Endothelial cell of umbilical vein (primary cell): ENCODE data around the gene THAP4. TPM values are rescaled to one million over a fixed set of nuclear protein-coding genes. Genes with fewer than 3 reads are reported as not detected.

Source experiments
- BruUV-seq: library from RNA; stranded (reverse); fragments of 400-500 nt; replicated peaks from 2 replicates; lab custom pipeline; 2021; lab: Mats Ljungman, UMichigan
- CTCF ChIA-PET: fragments of 300-600, 350-600 bp; sonication (Branson Sonifier 250); formaldehyde crosslinking; loops from one replicate; lab custom pipeline; 2021; ENCODE audit warnings: antibody characterized with exemption, inconsistent platforms; lab: Charles Lee
- POLR2A ChIA-PET: fragments of 300-600, 350-600 bp; sonication (Branson Sonifier 250); formaldehyde crosslinking; loops from one replicate; lab custom pipeline; 2021; ENCODE audit warnings: antibody characterized with exemption, inconsistent platforms; lab: Charles Lee
- DNase-seq: peaks from one replicate; pipeline ENCODE4 v3.0.0-alpha.2; 2011; ENCODE audit warnings: low read depth, low spot score
- FAIRE-seq: peaks from 2 replicates; lab custom pipeline; 2011; peaks lifted over from hg19 to GRCh38; lab: Jason Lieb, UNC
- H2AFZ ChIP-seq: 2 replicates; pipeline ENCODE4 v1.6.0; 2012; ENCODE audit warnings: low read depth, low read length, control low read depth, inconsistent platforms
- H3K27ac ChIP-seq: 2 replicates; pipeline ENCODE4 v1.5.1; 2011; ENCODE audit warnings: low read depth, mild to moderate bottlenecking, control low read depth, low read length, moderate library complexity; ENCODE audit not compliant: insufficient read depth
- H3K27me3 ChIP-seq, 2 experiments: 2 replicates each; pipeline versions ENCODE4 v1.6.0 to v1.6.1; 2011; ENCODE audit warnings: low read length in 2 of 2, mixed read lengths in 1 of 2; ENCODE audit not compliant: control insufficient read depth in 2 of 2, insufficient read depth in 2 of 2
- H3K36me3 ChIP-seq, 2 experiments: 2 replicates in 1 of 2; 3 replicates in 1 of 2; pipeline ENCODE4 v1.5.1; 2011; ENCODE audit warnings: low read length in 2 of 2, mild to moderate bottlenecking in 1 of 2, moderate library complexity in 1 of 2; ENCODE audit not compliant: control insufficient read depth in 2 of 2, insufficient read depth in 2 of 2; ENCODE audit errors: extremely low read depth in 1 of 2
- H3K4me1 ChIP-seq: 3 replicates; pipeline ENCODE4 v1.5.1; 2011; ENCODE audit warnings: mild to moderate bottlenecking, low read length; ENCODE audit not compliant: control insufficient read depth, insufficient read depth; ENCODE audit errors: extremely low read depth
- H3K4me2 ChIP-seq: 2 replicates; pipeline ENCODE4 v1.6.1; 2011; ENCODE audit warnings: low read length, control low read depth, mixed read lengths; ENCODE audit not compliant: insufficient read depth
- H3K4me3 ChIP-seq, 3 experiments: fragments of 200-600 bp in 1 of 3; sonication (generic), shearing (Covaris generic) in 1 of 3; replicated peaks in 1 of 3; 2 replicates each; pipeline ENCODE4 v1.5.1; 2011 to 2016; ENCODE audit warnings: control low read depth in 3 of 3, low read length in 3 of 3, mild to moderate bottlenecking in 2 of 3, inconsistent platforms in 1 of 3, low read depth in 1 of 3, moderate library complexity in 1 of 3; ENCODE audit not compliant: insufficient read depth in 1 of 3
- H3K79me2 ChIP-seq: 2 replicates; pipeline ENCODE4 v1.6.0; 2012; ENCODE audit warnings: low read length, inconsistent platforms; ENCODE audit not compliant: control insufficient read depth, insufficient read depth
- H3K9ac ChIP-seq: replicated peaks from 2 replicates; pipeline ENCODE3; 2011; ENCODE audit warnings: low read length, control low read depth; ENCODE audit not compliant: insufficient read depth; ENCODE audit errors: extremely low read depth
- H3K9me1 ChIP-seq: replicated peaks from 3 replicates; pipeline ENCODE4 v1.6.0; 2011; ENCODE audit warnings: mild to moderate bottlenecking, low read length; ENCODE audit not compliant: control insufficient read depth, insufficient read depth; ENCODE audit errors: extremely low read depth
- H3K9me3 ChIP-seq: replicated peaks from 2 replicates; pipeline ENCODE4 v1.5.1; 2012; ENCODE audit warnings: low read length, inconsistent platforms; ENCODE audit not compliant: control insufficient read depth, insufficient read depth
- H4K20me1 ChIP-seq: replicated peaks from 2 replicates; pipeline ENCODE3; 2011; ENCODE audit warnings: mild to moderate bottlenecking, low read length; ENCODE audit not compliant: control insufficient read depth, insufficient read depth; ENCODE audit errors: extremely low read depth
- EZH2 ChIP-seq: IDR thresholded peaks from 2 replicates; pipeline ENCODE4 v1.6.1; 2012; ENCODE audit warnings: borderline replicate concordance, low read depth, mild to moderate bottlenecking, moderate library complexity, low read length, inconsistent platforms; ENCODE audit not compliant: severe bottlenecking
- FOS ChIP-seq: IDR thresholded peaks from 2 replicates; pipeline ENCODE4 v1.6.1; 2011; ENCODE audit warnings: mild to moderate bottlenecking, low read length, moderate library complexity, borderline replicate concordance; ENCODE audit not compliant: insufficient read depth
- GATA2 ChIP-seq: IDR thresholded peaks from 2 replicates; pipeline ENCODE4 v1.7.0; 2011; ENCODE audit warnings: low read depth, mild to moderate bottlenecking, moderate library complexity, mixed read lengths, low read length; ENCODE audit not compliant: insufficient read length, insufficient read depth
- JUN ChIP-seq: IDR thresholded peaks from 2 replicates; pipeline ENCODE4 v1.6.1; 2011; ENCODE audit warnings: borderline replicate concordance, low read depth; ENCODE audit not compliant: insufficient read length, insufficient read depth
- MYC ChIP-seq: IDR thresholded peaks from one replicate; pipeline ENCODE4 v1.6.1; 2011; ENCODE audit warnings: mild to moderate bottlenecking, low read depth, low read length
- POLR2A ChIP-seq: IDR thresholded peaks from 2 replicates; pipeline ENCODE4 v1.6.1; 2012; ENCODE audit warnings: low read depth, mild to moderate bottlenecking, control low read depth, low read length
- POLR2AphosphoS5 ChIP-seq: IDR thresholded peaks from 2 replicates; pipeline ENCODE4 v1.6.1; 2012; ENCODE audit warnings: low read depth, mild to moderate bottlenecking, control low read depth, low read length, moderate library complexity; ENCODE audit not compliant: insufficient read depth
- dilution Hi-C: fragments of 300-500 bp; cut with MboI; formaldehyde crosslinking; loops from one replicate; pipeline ENCODE4 v1.15.0; 2019; ENCODE audit warnings: low sequenced_read_pairs; ENCODE audit not compliant: extremely low pct_ligation_motif_present
- intact Hi-C: fragments of 100-400 bp; cut with micrococcal nuclease; formaldehyde crosslinking; loops from one replicate; pipeline ENCODE4 v1.10.0; 2022
- polyA plus RNA-seq, 4 experiments: library from polyadenylated mRNA; depleted of rRNA in 3 of 4; stranded (reverse) in 3 of 4; unstranded in 1 of 4; fragments of >200 nt; gene quantifications; 2 replicates each; pipeline versions ENCODE4 v1.2.1 to v1.2.3, GENCODE V29; 2011 to 2012; ENCODE audit warnings: missing spikeins in 1 of 4
- total RNA-seq: library from RNA; stranded (reverse); gene quantifications from 2 replicates; pipeline ENCODE4 v1.2.3, GENCODE V29; 2021
- TF ChIP-seq, protein P1 (sequence below): IDR thresholded peaks from 2 replicates; pipeline ENCODE4 v1.6.1; 2011; ENCODE audit not compliant: insufficient read depth, insufficient read length
- TF ChIP-seq, protein P2 (sequence below), 2 donors: IDR thresholded peaks; 1 replicate in 1 of 2; 2 replicates in 1 of 2; pipeline ENCODE4 v1.5.1; 2011; ENCODE audit warnings: low read length in 2 of 2, mild to moderate bottlenecking in 2 of 2, moderate library complexity in 2 of 2, control low read depth in 1 of 2, inconsistent platforms in 1 of 2, low read depth in 1 of 2; ENCODE audit not compliant: insufficient read depth in 1 of 2; ENCODE audit errors: extremely low read depth in 1 of 2

The THAP4 gene
- total and polyA plus RNA-seq, 2 donors (not counting 3 experiments of a cell fraction or from before 2014, with no cell fraction given), result 45.4 to 47.4 TPM

GRCh38 chr2:241633561-241633960 lies 3.4 kb downstream of the THAP4 start:
- no peak for FAIRE-seq
- dilution Hi-C loops, result no loop called here
- Histone ChIP-seq H3K27me3 (no peaks in the 10 kb centered on the region), H3K9ac (no peak overlapping the region), H3K9me3 (no peaks in the 10 kb centered on the region), H2AFZ (no peak overlapping the region), H3K4me3 (no peak overlapping the region), H3K36me3 (peaks cover 7 to 15% of the 10 kb centered on the region in 2 experiments), H3K4me2 (no peak overlapping the region), H3K9me1 (no peaks in the 10 kb centered on the region), H3K27ac (no peak overlapping the region), H3K4me1 (peaks cover 8% of the 10 kb centered on the region), H4K20me1 (peaks cover 1% of the 10 kb centered on the region), H3K79me2 (peaks cover 61% of the 10 kb centered on the region)
- TF ChIP-seq MYC (no peak), JUN (no peak), POLR2AphosphoS5 (no peak), FOS (no peak)
- TF ChIP-seq, protein P1, sequence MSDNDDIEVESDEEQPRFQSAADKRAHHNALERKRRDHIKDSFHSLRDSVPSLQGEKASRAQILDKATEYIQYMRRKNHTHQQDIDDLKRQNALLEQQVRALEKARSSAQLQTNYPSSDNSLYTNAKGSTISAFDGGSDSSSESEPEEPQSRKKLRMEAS, result no peak
- DNase-seq, result no peak
- BruUV-seq, result no TSS peak
- ChIA-PET POLR2A (no interaction called here), CTCF (interaction anchor here (0.5 to 1.3 kb wide), 3 partner anchors 16 to 30 kb away, joined by 3 to 4 read pairs (median 4); no protein-coding TSS in a partner anchor)
- intact Hi-C loops, result no loop called here

DNA sequence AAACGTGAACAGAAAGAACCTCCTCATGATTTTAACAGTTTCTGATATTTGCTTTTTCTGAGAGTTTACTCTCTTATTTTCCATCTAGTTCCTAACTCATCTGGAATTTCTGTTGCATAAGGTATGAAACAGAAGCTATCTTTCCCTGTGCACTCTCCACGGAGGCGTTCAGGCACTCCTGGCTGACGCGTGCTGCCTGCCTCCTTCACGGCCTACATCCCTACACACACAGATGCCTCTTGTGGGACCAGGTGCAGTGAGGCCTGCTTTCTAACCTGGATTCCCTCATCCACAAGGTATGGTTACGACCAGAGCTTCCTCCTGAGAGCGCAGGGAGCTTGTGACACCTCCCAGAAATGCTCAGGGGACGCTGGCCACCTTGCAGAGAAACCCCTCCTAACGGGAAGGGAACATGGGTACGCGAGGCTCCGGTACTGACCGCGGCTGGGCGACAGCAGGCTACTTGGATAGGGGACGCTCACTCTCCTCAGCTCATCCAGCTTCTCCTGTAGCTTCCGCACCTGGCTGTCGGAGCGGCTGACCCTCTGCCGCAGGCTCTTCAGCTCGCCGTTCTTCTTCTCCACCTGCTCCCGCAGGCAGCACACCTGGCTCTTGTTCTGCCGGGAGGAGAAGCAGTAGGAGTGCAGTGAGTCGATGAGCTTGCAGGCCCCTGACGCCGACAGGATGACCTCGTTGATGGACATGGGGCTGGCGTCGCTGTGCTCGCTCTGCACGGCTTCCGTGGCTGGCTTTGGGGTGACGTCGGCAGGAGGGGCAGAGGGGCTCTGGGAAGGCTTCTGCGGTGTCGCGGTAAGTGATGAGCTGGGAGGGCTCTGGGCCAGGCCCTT lies 4.3 kb downstream of the THAP4 start:
- Histone ChIP-seq H3K9ac (no peak overlapping the region), H3K4me1 (peaks cover 4% of the 10 kb centered on the region), H3K4me2 (no peak overlapping the region), H3K27me3 (no peaks in the 10 kb centered on the region), H4K20me1 (no peaks in the 10 kb centered on the region), H3K9me1 (no peaks in the 10 kb centered on the region), H3K9me3 (no peaks in the 10 kb centered on the region), H2AFZ (no peak overlapping the region), H3K27ac (no peak overlapping the region), H3K36me3 (peaks cover 7 to 15% of the 10 kb centered on the region in 2 experiments), H3K79me2 (peaks cover 60% of the 10 kb centered on the region), H3K4me3 (no peak overlapping the region)
- POLR2A ChIA-PET, result no interaction called here
- no TSS peak for BruUV-seq
- intact Hi-C loops (no loop called here), dilution Hi-C loops (no loop called here)
- TF ChIP-seq MYC, result no peak
- TF ChIP-seq GATA2, result no peak
- TF ChIP-seq POLR2AphosphoS5, result no peak
- TF ChIP-seq JUN, result no peak
- TF ChIP-seq POLR2A, result no peak
- TF ChIP-seq, protein P1, result no peak
- no peak for TF ChIP-seq EZH2
- TF ChIP-seq FOS, result no peak
- TF ChIP-seq, protein P2, sequence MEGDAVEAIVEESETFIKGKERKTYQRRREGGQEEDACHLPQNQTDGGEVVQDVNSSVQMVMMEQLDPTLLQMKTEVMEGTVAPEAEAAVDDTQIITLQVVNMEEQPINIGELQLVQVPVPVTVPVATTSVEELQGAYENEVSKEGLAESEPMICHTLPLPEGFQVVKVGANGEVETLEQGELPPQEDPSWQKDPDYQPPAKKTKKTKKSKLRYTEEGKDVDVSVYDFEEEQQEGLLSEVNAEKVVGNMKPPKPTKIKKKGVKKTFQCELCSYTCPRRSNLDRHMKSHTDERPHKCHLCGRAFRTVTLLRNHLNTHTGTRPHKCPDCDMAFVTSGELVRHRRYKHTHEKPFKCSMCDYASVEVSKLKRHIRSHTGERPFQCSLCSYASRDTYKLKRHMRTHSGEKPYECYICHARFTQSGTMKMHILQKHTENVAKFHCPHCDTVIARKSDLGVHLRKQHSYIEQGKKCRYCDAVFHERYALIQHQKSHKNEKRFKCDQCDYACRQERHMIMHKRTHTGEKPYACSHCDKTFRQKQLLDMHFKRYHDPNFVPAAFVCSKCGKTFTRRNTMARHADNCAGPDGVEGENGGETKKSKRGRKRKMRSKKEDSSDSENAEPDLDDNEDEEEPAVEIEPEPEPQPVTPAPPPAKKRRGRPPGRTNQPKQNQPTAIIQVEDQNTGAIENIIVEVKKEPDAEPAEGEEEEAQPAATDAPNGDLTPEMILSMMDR (IDR thresholded peaks at IDR 0.05; ENCODE audit: extremely low read depth in 1 of 2, insufficient read depth in 1 of 2, low read depth in 1 of 2, low read length in 2 of 2), result no peak
- CTCF ChIA-PET, result no interaction called here
- FAIRE-seq (no peak), DNase-seq (no peak)
